HG03045 (cell line): Measurements from ENCODE around the gene SNTN.
"Not testable (repeated sequence)": the region's sequence is repeated elsewhere in the genome, so short reads cannot be mapped to it uniquely, and the experiment has no call there.

Source experiments
- ATAC-seq: cut with Tn5 transposase; IDR thresholded peaks from one replicate; pipeline ENCODE4 v1.9.1; 2021; ENCODE audit warnings: mild to moderate bottlenecking, moderate library complexity; ENCODE audit not compliant: unreplicated experiment

The SNTN gene

DNA sequence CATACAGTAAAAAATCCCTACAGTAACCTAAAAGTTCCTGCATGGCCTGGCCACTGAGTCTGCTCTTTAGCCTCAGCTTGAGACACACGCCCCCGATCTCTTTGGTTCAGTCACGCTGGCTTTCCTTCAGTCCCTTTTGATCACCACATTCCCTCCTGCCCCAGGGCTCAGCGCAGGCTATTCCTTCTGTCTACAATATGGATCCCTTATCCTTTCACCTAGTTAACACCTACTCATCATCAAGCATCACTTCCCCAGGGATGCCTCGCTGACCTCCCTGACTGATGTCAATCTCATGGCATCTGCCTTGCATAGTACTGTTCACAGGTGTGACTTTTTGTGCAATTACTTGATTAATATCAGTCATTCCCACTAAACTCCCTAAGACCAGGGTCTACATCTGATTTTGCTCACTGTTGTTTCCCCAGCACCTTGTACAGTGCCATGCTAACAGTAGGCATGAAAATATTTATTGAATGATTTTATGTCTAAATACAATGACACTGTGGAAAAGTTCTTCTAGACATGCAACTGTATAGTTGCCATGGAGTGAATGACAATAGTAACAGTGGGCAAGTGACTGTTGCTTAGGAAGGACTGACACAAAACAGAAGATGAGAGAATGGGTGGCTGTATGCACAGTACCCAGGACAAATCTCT, at the start of gene SNTN:
SNTN (plus strand) TSS at position 610 of the 660 bp plus-strand sequence; CDS start at position 623, 13 bp downstream.
- no peak for ATAC-seq

DNA sequence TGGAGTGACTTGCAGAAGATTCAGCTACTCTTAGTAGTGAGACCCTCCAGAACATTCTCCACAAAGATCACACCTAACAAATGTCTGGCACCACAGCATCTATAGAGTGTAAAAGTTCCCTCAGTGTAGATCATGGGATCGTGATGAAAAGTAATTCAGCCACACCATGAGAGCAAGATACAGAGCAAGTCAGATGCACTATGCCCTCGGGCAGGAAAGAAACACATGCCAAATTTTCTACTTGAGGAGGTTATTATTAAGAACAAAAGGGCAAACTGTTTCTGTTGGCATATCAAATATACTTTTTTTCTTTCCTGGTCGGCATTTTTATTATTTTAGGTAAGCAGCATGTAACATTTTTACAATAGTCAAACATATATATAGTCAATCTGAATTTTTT, 44.8 kb upstream of the SNTN start:
- ATAC-seq = no peak

DNA sequence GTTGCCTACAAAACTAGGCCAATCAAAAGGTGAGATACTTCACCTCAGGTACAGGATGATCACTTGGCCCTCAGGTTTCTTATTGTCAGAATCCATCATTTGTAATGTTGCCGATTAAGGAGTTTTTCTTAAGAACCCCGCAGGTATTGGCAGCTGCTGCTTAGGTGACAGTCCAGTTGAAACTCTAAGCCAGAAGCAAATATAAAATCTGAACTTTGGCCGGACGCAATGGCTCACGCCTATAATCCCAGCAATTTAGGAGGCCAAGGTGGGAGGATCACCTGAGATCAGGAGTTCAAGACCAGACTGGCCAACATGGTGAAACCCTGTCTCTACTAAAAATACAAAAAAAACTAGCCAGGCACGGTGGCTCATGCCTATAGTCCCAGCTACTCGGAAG, 43.1 kb upstream of the SNTN start:
- no peak for ATAC-seq

DNA sequence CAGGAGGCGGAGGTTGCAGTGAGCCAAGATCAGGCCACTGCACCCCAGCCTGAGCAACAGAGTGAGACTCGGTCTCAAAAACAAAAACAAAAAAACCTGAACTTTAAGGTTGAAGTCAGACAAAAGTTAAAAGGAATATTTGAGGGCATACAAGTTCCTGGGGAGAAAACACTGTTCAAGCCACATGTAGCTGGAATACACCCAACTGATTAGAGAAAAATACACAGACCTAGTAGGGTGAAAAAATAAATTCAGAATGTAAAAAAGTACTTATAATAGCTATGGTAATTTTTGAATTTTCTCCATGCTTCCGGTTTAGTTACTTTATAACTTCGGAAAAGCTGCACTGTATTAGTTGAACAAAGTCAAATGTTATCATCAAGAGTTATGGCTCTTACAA, 42.6 kb upstream of the SNTN start:
- ATAC-seq = no peak

DNA sequence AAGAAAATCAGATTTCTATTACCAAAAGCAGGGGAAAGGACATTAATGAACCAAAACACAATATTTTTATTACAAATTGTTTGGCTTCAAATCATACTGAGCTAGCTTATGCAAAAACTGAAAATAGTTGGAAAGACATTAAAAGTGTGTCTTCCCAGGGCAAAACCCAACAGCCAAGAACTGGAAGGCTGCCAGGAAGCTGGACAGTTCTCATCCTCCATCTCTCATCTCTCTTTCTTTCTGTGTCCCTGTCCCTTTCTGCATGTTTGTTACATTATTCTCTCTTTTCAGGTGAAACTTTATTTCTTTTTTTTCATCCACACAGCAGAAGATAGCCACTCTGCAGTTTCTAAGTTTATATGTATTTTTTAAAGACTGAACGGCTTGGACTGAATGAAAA, 41.1 kb upstream of the SNTN start:
- ATAC-seq = no peak

DNA sequence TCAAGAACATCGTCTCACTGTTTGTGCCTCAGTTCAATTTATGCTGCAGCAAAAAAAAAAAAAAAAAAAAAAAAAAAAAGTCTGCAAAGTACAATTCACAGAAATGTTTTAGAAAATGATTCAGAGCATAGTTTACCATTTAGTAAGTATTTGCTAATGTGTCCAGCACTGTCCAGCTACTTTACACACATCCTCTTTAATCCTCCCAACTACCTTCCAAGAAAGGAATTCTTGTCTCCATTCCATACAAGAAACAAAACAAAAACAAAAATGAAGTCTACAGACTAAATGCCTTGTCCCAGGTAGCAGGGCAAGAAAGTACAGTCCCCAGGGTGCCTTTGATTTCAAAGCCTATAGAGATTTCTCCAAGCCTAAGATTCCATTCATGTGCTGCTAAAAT, 38.9 kb upstream of the SNTN start:
- ATAC-seq = no peak

DNA sequence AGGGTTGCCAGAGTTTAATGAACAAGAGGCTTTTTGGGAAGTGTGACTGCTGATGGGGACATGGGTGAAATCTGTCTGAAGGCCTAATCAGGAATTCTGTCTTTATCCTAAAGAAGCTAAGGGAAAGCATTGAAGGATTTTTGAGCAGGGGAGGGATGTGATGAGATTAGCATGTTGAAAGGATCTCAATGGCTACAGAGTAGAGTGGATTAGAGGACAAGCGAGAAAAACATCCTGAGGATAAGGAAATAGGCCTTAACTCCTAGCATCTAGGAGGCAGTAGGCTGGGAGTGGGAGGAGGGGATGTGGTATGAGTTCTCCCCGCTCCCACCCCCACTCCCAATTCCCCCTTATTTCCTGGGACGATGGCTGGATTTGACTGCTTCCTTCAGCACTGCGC, 35.1 kb upstream of the SNTN start:
- ATAC-seq = no peak

DNA sequence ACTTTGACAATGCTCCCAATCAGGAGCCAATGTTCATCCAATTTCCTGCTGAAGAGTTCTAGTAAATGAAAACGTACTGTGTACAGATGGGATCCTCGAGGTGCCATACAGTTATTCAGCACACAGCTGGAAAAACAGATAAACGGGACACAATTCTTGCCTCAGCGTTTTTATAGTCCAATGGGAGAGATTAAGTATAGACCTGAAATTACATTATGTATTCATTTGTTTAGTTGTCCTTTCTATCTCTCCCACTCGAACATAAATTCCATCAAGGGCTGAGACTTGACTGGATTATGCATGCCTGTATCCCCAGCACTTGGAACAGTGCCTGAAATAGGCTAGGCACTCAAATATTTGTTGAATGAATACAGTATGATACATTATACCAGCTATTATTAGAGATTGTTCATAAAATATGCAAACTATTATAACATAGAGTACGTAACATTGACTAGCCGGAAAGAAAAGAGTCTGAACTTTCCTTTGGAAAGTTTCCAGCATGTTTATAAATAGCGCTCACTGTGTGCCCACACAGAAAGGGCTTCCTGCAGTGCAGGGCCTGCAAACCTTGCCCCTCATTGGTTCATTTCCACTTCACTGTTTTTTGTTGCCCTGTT, 27.4 kb upstream of the SNTN start:
- ATAC-seq = no peak

DNA sequence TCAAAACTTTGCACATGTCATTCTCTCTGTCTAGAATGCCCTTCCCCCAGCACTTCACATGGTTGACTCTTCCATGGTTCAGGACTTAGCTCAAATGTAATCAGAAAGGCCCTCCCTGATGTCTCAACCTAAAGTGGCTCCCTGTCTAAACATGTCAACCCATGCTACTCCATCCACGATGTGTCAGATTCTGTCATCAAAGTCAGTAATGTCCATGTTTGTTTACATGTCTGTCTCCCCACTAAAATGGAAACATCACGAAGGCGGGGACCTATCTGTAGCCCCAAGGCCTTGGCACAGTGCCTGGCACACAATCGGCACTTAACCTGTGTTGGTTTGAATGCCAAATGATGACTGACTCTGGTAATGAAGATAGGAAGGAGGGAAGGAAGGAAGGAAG, 20.8 kb upstream of the SNTN start:
- no peak for ATAC-seq

DNA sequence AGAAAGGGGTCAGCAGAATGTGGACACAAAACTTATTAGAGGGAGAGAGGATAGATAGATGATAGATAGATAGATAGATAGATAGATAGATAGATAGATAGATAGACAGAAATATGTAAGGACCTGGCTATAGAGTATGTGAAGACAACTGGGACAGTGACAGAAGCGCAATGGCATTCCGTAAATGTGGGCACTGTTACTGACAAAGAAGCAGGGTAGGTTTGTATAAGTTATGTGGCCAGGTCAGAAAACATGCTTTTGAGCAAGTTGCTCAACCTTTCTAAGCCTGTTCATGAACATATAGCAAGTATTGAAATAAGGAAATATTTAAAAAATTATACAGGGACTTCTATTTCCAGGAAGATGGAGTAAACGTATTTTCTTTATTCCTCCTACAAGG, 17.3 kb upstream of the SNTN start:
- ATAC-seq = no peak

DNA sequence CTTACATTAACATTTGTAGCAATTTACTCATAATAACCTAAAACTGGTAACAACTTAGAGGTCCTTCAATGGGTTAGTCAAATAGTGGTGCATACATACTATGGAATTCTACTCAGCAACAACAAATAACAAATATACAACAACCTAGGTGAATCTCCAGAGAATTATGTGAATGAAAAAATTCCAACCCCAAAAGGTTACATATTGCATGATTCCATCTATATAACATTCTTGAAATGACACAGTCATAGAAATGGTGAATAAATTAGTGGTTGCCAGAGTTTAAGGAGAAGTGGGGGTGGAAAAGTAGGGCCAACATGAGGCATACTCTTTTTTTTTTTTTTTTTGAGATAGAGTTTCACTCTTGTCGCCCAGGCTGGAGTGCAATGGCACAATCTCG, 12.7 kb upstream of the SNTN start:
- no peak for ATAC-seq

DNA sequence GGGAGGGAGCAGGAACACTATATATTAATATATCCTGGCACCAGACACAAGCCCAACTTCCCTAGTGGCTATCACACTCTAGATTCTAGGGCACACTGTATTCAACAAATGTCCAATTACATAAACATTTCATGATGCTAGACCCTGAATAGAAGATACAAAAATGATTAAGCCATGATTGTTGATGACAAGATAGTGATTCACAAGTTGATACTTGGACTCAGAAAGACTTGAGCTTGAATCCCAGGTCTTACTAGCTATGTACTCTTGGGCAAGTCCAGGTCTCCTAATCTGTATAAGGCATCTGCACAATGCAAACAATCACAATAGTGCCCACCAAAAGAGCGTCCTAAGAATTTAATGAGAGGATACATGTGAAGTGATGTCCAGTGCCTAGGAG, 10.0 kb upstream of the SNTN start:
- no peak for ATAC-seq

DNA sequence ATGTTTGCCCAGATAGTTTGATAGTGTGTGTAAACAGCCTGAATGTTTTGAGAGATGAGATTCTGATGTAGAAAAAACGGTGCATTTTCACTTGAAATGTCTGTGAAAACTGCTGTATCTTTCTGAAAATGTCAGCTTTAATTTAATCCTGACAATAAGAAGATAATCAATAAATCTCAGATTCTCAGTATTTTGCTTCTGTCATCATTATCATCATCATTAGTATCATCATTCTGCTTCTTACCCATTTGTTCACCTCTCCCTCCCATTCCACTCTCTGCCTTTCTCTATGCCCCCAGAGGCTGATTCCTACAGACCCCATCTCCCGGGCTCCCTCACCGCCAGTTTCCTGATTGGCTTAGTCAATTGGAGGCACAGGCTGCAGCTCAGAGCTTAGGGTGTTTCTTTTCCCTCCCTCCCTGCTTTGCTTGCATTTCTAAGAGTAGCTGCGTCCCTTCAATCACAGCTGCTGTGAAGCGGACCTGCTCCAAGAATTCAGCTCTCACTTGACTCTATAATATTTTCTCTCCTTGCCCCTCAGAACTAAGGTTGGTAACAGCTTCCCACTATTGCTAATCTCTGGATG, 8.2 kb upstream of the SNTN start:
- no peak for ATAC-seq

DNA sequence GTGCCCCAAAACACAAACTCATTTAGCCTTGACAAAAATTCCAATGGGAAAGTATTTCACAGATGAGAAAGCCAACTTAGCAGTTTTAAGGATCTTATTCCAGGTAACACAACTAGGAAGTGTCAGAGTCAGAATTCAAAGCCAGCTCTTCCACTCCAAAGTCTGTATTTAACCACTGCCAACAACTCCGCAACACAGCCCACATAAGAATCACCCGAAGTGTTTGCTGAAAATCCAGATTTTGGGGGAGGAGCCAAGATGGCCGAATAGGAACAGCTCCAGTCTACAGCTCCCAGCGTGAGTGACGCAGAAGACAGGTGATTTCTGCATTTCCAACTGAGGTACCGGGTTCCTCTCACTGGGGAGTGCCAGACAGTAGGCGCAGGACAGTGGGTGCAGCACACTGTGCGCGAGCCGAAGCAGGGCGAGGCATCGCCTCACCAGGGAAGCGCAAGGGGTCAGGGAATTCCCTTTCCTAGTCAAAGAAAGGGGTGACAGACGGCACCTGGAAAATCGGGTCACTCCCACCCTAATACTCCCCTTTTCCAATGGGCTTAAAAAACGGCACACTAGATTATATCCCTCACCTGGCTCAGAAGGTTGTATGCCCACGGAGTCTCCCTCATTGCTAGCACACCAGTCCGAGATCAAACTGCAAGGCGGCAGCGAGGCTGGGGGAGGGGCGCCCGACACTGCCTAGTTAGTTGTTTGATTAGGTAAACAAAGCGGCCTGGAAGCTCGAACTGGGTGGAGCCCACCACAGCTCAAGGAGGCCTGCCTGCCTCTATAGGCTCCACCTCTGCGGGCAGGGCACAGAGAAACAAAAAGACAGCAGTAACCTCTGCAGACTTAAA, 7.3 kb upstream of the SNTN start:
- ATAC-seq = not testable (repeated sequence)

DNA sequence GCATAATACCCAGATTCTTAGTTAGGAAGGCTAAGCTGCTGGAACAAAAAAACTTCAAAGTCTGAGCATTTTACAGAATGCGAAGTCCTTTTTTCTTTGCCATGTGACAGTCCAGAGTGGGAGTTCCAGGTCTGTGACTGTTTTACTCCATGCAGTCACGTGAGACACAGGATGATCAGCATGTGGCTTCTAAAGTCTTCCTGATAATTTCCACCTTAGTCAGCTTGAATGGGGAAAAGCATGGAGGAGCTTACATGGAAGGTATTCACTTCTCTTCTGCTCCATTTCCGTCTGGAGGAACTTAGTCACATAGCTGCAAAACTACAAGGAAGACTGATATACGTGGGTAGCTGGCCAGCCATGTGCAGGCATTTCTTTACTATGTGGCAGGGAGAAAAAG, 1.7 kb downstream of the SNTN start:
- no peak for ATAC-seq

DNA sequence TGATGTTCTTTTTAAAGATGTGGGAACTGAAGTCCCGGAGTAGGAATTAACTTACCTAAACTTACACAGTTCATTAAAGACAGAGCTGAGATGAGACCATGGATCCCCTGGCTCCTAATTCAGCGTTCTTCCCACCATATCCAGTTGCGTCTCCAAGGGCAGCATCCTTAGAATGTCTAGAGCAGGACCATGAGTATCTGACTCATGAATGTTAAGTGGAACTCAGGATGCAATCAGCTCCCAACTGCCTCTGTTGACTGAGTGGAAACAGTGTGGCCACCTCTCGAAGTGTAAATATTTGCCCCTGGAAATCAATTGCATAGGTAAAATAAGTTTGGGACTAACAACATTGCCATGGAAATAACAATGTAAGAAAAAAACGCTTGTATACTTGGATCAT, 2.5 kb downstream of the SNTN start:
- ATAC-seq = no peak

DNA sequence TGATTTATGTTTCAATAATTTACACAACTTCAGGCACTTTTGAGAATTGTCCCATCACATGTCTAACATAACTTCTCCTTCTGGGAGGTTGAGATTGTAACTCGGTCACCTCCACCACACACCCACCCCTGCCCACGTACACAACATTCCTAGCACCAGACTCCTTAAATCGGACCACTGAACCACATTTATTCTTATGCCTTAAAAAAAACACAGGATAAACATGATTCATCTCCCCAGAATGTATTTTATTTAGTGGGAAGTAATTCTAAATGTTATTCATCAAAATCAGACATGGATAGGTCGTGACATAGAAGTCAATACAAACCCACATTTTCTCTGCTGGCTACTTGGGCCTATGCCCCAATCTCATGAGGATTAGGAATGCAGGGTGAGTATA, 3.0 kb downstream of the SNTN start:
- no peak for ATAC-seq

DNA sequence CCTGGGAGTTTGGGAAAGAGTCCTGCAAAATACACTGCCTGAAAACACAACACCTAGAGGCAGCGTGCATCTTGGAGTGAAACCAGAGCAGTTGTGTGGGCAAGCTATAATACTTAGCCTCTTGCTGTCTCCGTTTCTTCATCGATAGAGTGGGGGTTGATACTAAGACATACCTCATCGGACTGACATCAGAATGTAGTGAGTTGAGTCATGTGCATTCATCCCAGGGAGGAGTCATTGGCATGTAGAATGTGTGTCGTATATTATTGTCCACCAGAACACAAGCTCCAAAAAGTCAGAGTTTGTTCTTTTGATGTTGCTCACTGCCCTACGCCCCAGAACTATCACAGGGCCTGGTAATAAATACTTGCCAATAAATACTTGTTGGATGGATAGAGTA, 4.3 kb downstream of the SNTN start:
- ATAC-seq = no peak

DNA sequence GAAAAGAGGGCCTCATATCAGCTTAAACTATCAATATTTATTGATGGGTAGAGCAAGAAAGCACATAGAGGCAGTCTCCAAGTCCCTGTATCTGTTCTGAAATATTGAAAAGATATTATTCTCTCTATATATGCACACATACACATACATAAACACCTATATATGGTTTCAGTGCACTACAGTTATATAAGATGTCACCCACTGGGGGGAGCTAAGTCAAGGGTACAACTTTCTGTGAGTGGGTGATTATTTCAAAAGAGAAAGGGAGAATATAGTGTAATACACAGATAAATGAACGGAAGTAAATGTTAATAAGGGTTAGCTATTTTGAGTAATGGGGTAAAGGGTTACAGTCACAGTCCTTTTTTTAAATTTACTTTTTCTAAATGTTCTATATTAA, 8.8 kb downstream of the SNTN start:
- no peak for ATAC-seq

DNA sequence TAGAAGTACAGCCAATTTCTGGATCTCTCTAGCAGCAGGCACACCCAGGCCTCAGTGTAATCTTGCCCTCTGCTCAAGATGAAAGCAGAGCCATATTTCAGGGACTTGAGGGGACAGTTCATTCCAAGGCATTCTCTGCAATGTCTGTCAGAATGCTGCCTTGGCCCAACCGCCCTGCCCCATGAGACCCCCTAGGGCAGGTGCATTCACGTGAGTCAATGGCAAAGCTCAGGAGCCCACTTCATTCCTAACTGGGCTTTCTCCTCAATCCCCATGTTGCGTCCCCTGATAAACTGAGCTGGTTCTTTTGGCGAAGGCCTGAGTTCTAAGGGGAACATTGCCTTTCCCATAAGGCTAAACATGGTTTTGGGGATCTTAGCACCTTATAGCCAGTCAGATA, 9.5 kb downstream of the SNTN start:
- no peak for ATAC-seq

DNA sequence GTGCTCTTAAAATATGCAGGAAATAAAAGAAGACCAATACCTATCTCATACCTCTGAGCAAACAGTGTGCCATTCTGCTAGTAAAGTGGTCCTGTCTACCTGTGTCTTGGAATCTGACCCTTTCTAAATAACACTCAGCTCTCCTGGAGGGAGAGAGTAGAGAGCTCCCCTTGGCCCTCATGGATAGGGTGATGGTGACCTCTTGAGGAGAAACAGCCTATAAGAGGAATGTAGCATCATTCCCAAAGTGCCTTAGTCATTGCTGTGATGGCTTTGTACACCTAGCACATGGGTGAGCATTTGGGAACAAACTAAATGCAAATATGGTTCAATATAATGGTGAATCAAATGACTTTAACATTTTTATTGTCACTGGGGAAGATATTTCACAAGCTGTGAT, 10.0 kb downstream of the SNTN start:
- no peak for ATAC-seq

DNA sequence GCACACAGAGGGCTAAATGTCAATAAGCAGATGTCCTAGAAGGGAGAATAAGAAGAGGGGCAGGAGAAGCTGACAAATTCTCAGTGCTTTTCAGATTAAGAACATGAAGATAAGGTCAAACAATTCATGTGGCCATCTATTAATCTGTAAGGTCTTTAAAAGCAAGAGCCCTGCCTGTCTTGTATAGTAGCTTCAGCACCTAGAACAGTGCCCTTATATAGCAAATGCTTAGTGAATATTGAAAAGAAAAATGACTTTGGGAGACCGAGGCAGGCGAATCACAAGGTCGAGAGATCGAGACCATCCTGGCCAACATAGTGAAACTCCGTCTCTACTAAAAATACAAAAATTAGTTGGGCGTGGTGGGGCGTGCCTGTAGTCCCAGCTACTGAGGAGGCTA, 18.1 kb downstream of the SNTN start:
- no peak for ATAC-seq
